ENCODE measurements around the gene STXBP1. TPM values are rescaled to one million over a fixed set of nuclear protein-coding genes. Genes with fewer than 3 reads are reported as not detected.

STXBP1 gene
- total RNA-seq, 2 donors from 2014 or later: 32.2 to 47.6 TPM

DNA sequence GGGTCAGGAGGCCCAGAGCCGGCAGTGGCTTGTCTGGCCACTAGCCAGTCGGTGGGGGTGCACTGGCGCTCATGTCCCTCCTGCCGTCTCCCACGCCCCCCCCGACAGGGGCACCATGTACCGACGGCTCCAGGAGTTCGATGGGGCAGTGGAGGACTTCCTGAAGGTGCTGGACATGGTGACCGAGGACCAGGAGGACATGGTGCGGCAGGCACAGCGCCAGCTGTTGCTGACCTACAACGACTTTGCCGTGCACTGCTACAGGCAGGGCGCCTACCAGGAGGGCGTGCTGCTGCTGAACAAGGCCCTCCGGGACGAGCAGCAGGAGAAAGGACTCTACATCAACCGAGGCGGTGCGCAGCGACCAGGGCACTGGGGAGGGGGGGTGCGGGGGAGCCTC, 111.9 kb downstream of the STXBP1 start:
- H3K36me3 ChIP-seq: no peaks in the 10 kb centered on the region
- no peaks in the 10 kb centered on the region for H3K27me3 ChIP-seq (replicated peaks; ENCODE audit: insufficient read depth)
- TF ChIP-seq POLR2AphosphoS5 (IDR thresholded peaks at IDR 0.05) (no peak), POLR2A (IDR thresholded peaks at IDR 0.05) (no peak), CTCF (IDR thresholded peaks at IDR 0.05) (no peak)
- no peak overlapping the region for H3K4me3 ChIP-seq
- H3K4me1 ChIP-seq (replicated peaks): no peaks in the 10 kb centered on the region
- 40% methylated on average over 22 of the region's 23 CpGs for WGBS
- H3K9me3 ChIP-seq: no peaks in the 10 kb centered on the region
- DNase-seq (ENCODE audit: low spot score): no peak
- no peak overlapping the region for H3K27ac ChIP-seq
- intact Hi-C loops (cut with DNase I): no loop called here

DNA sequence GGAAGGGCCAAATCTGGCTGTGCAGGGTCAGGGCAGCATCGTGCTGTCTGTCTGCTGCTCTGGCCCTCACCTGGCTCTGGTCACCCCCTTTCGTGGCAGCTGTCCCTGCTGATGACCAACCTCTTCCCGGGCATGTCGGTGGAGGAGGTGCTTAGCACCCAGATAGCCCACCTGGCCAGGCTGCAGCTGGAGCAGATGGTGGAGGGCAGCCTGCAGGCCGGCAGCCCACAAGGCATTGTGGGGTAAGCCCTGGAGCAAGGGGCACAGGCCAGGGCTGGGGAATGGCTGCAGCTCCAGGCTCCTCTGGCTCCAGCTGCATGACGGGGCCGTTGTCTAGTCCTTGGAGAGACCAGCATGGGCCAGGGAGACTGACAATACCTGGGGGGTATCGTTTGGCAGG, 114.8 kb downstream of the STXBP1 start:
- Histone ChIP-seq H3K4me3 (no peak overlapping the region), H3K27ac (no peak overlapping the region), H3K27me3 (replicated peaks; ENCODE audit: insufficient read depth) (no peaks in the 10 kb centered on the region), H3K9me3 (no peaks in the 10 kb centered on the region), H3K36me3 (peaks cover 0 to 2% of the 10 kb centered on the region in 2 donors), H3K4me1 (replicated peaks) (no peaks in the 10 kb centered on the region)
- no peak for TF ChIP-seq POLR2A (IDR thresholded peaks at IDR 0.05)
- no peak for TF ChIP-seq CTCF (IDR thresholded peaks at IDR 0.05)
- no peak for TF ChIP-seq POLR2AphosphoS5 (IDR thresholded peaks at IDR 0.05)
- WGBS: 80% methylated on average over 8 of the region's 8 CpGs
- intact Hi-C loops (cut with DNase I): no loop called here
- no peak for DNase-seq (ENCODE audit: low spot score)

DNA sequence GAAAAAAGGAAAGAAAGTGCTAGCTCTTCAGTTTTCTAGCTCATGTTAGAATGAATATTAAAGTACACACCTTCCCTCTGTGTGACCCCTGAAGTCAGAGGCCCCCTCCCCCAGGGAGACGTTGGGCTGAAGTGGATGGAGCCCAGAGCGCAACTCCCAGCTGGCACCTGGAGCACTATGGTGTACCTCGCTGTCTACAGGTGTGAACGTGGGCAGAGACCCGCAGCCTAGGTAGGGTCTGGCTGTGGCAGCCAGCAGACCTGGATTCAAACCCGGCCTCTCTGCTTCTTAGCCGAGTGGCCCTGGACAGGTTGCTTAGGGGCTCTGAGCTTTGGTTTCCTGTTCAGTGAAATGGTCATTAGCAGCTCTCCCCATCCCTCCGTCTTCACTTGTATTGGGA, 116.7 kb downstream of the STXBP1 start:
- Histone ChIP-seq H3K4me3 (no peak overlapping the region), H3K9me3 (no peaks in the 10 kb centered on the region), H3K27ac (no peak overlapping the region), H3K4me1 (replicated peaks) (no peaks in the 10 kb centered on the region), H3K36me3 (peaks cover 0 to 11% of the 10 kb centered on the region in 2 donors), H3K27me3 (replicated peaks; ENCODE audit: insufficient read depth) (no peaks in the 10 kb centered on the region)
- no peak for DNase-seq (ENCODE audit: low spot score)
- intact Hi-C loops (cut with DNase I): no loop called here
- TF ChIP-seq POLR2A (IDR thresholded peaks at IDR 0.05) (no peak), POLR2AphosphoS5 (IDR thresholded peaks at IDR 0.05) (no peak), CTCF (IDR thresholded peaks at IDR 0.05) (no peak)
- WGBS: 89% methylated on average over 8 of the region's 8 CpGs

GRCh38 chr9:127729522-127730256, 117.6 kb downstream of the STXBP1 start:
- no peak overlapping the region for H3K27ac ChIP-seq
- H3K27me3 ChIP-seq (replicated peaks; ENCODE audit: insufficient read depth): no peaks in the 10 kb centered on the region
- no peak for DNase-seq (ENCODE audit: low spot score)
- WGBS: 89% methylated on average over 18 of the region's 18 CpGs
- TF ChIP-seq CTCF (IDR thresholded peaks at IDR 0.05): no peak
- TF ChIP-seq POLR2A (IDR thresholded peaks at IDR 0.05): no peak
- no peak for TF ChIP-seq POLR2AphosphoS5 (IDR thresholded peaks at IDR 0.05)
- H3K4me3 ChIP-seq: no peak overlapping the region
- no peaks in the 10 kb centered on the region for H3K9me3 ChIP-seq
- intact Hi-C loops (cut with DNase I): loop anchor here (5.0 kb wide), 1 partner anchor 222 kb away; no protein-coding TSS in a partner anchor
- H3K4me1 ChIP-seq (replicated peaks): no peaks in the 10 kb centered on the region
- H3K36me3 ChIP-seq: peaks cover 0 to 11% of the 10 kb centered on the region in 2 donors

DNA sequence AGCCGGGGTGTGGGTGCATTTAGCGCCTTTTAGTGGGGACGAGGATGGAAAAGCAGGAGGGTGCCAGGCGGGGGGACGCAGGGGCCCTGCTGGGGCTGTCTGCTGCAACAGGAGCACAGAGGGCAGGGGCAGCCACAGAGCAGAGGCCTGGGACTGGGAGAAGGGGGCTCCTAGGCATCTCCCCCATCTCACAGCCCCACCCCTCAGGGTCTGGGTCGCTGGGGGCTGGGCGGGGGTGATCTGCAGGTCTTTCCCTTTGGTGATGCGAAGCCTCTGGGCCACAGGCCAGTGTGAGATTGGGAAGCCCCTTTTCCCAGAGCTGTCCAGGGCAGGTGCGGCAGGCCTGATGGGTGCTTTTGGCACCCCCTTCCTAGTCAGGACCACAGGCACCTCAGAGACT, 118.2 kb downstream of the STXBP1 start:
- no peak for TF ChIP-seq CTCF (IDR thresholded peaks at IDR 0.05)
- TF ChIP-seq POLR2A (IDR thresholded peaks at IDR 0.05): no peak
- TF ChIP-seq POLR2AphosphoS5 (IDR thresholded peaks at IDR 0.05): no peak
- DNase-seq (ENCODE audit: low spot score): no peak
- Histone ChIP-seq H3K36me3 (peaks cover 0 to 11% of the 10 kb centered on the region in 2 donors), H3K27me3 (replicated peaks; ENCODE audit: insufficient read depth) (no peaks in the 10 kb centered on the region), H3K4me3 (no peak overlapping the region), H3K27ac (no peak overlapping the region), H3K9me3 (no peaks in the 10 kb centered on the region), H3K4me1 (replicated peaks) (no peaks in the 10 kb centered on the region)
- WGBS: 74% methylated on average over 9 of the region's 9 CpGs
- intact Hi-C loops (cut with DNase I): loop anchor here (5.0 kb wide), 1 partner anchor 223 kb away; no protein-coding TSS in a partner anchor
